Panc1 (cell line): ENCODE measurements around the gene SMYD4.

ENCODE experiments used
- POLR2AphosphoS5 ChIP-seq: IDR thresholded peaks from 2 replicates; pipeline ENCODE4 v1.6.1; 2012; ENCODE audit warnings: mild to moderate bottlenecking, low read depth, low read length, moderate library complexity
- SIN3A ChIP-seq: IDR thresholded peaks from 2 replicates; pipeline ENCODE4 v1.6.1; 2012; ENCODE audit warnings: low read depth, mild to moderate bottlenecking, low read length, moderate library complexity, borderline replicate concordance; ENCODE audit not compliant: insufficient read depth
- TCF7L2 ChIP-seq: IDR thresholded peaks from 2 replicates; pipeline ENCODE4 v1.6.1; 2011; ENCODE audit warnings: mild to moderate bottlenecking, low read depth, low read length, inconsistent platforms
- TF ChIP-seq, protein P1 (sequence below): fragments of 450-650 bp; IDR thresholded peaks from 2 replicates; pipeline ENCODE4 v1.5.1; 2017; ENCODE audit warnings: mild to moderate bottlenecking
- TF ChIP-seq, protein P2 (sequence below), 2 experiments: IDR thresholded peaks; 2 replicates each; pipeline ENCODE4 v1.6.1; 2011 to 2012; ENCODE audit warnings: low read depth in 2 of 2, control low read depth in 1 of 2, low read length in 1 of 2, mild to moderate bottlenecking in 1 of 2, moderate library complexity in 1 of 2; ENCODE audit not compliant: insufficient read depth in 1 of 2

DNA sequence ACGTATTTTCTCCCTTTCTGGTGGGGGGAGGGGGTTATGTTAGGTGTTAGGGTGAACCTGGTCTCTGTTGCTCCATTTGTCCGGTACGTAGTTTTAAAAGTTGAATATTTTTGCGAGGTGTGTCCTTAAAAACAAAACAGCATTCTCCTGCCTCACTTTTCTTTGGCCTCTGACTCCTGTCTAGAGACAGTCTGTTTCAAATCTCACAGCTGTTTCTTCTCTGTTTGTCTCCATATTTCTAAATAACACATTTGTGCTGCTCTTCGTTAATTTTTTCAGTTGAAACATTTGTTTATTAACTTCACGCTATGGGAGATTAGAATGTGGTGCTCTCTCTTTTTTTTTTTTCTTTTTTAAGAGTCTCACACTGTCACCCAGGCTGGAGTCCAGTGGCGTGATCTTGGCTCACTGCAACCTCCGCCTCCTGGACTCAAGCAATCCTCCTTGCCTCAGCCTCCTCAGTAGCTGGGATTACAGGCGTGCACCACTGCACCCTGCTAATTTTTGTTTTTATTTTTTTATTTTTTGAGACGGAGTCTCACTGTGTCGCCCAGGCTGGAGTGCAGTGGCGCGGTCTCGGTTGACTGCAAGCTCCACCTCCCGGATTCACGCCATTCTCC, 31.8 kb upstream of the SMYD4 start:
- TF ChIP-seq, protein P1, sequence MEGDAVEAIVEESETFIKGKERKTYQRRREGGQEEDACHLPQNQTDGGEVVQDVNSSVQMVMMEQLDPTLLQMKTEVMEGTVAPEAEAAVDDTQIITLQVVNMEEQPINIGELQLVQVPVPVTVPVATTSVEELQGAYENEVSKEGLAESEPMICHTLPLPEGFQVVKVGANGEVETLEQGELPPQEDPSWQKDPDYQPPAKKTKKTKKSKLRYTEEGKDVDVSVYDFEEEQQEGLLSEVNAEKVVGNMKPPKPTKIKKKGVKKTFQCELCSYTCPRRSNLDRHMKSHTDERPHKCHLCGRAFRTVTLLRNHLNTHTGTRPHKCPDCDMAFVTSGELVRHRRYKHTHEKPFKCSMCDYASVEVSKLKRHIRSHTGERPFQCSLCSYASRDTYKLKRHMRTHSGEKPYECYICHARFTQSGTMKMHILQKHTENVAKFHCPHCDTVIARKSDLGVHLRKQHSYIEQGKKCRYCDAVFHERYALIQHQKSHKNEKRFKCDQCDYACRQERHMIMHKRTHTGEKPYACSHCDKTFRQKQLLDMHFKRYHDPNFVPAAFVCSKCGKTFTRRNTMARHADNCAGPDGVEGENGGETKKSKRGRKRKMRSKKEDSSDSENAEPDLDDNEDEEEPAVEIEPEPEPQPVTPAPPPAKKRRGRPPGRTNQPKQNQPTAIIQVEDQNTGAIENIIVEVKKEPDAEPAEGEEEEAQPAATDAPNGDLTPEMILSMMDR = no peak
- no peak for TF ChIP-seq TCF7L2
- TF ChIP-seq POLR2AphosphoS5 = no peak
- no peak for TF ChIP-seq SIN3A
- TF ChIP-seq, protein P2, sequence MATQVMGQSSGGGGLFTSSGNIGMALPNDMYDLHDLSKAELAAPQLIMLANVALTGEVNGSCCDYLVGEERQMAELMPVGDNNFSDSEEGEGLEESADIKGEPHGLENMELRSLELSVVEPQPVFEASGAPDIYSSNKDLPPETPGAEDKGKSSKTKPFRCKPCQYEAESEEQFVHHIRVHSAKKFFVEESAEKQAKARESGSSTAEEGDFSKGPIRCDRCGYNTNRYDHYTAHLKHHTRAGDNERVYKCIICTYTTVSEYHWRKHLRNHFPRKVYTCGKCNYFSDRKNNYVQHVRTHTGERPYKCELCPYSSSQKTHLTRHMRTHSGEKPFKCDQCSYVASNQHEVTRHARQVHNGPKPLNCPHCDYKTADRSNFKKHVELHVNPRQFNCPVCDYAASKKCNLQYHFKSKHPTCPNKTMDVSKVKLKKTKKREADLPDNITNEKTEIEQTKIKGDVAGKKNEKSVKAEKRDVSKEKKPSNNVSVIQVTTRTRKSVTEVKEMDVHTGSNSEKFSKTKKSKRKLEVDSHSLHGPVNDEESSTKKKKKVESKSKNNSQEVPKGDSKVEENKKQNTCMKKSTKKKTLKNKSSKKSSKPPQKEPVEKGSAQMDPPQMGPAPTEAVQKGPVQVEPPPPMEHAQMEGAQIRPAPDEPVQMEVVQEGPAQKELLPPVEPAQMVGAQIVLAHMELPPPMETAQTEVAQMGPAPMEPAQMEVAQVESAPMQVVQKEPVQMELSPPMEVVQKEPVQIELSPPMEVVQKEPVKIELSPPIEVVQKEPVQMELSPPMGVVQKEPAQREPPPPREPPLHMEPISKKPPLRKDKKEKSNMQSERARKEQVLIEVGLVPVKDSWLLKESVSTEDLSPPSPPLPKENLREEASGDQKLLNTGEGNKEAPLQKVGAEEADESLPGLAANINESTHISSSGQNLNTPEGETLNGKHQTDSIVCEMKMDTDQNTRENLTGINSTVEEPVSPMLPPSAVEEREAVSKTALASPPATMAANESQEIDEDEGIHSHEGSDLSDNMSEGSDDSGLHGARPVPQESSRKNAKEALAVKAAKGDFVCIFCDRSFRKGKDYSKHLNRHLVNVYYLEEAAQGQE (IDR thresholded peaks at IDR 0.05; ENCODE audit: insufficient read depth in 1 of 2, low read depth in 2 of 2, low read length in 1 of 2) = no peak
